Measurements from ENCODE around the gene NPAS3.

NPAS3 gene

GRCh38 chr14:33359288-33359881 lies 420.7 kb downstream of the NPAS3 start:
- DNase-seq (ENCODE audit: insufficient read length, low spot score) (no peak), FAIRE-seq (no peak)

GRCh38 chr14:33362934-33363333 lies 424.3 kb downstream of the NPAS3 start:
- DNase-seq (ENCODE audit: insufficient read length, low spot score) (no peak), FAIRE-seq (no peak)

GRCh38 chr14:33363682-33364081 lies 425.0 kb downstream of the NPAS3 start:
- DNase-seq (ENCODE audit: insufficient read length, low spot score) (no peak), FAIRE-seq (no peak)

GRCh38 chr14:33364466-33364865 lies 425.8 kb downstream of the NPAS3 start:
- DNase-seq (ENCODE audit: insufficient read length, low spot score), result no peak
- FAIRE-seq, result no peak

- DNase-seq (ENCODE audit: insufficient read length, low spot score), result no peak
- no peak for FAIRE-seq
These were observed 430.4 kb downstream of the NPAS3 start for GRCh38 chr14:33369041-33369440.

GRCh38 chr14:33369972-33370371 lies 431.3 kb downstream of the NPAS3 start:
- no peak for FAIRE-seq
- no peak for DNase-seq (ENCODE audit: insufficient read length, low spot score)

- FAIRE-seq, result no peak
- DNase-seq (ENCODE audit: insufficient read length, low spot score), result no peak
These were observed 431.7 kb downstream of the NPAS3 start for GRCh38 chr14:33370426-33370825.

GRCh38 chr14:33375196-33375595 lies 436.5 kb downstream of the NPAS3 start:
- DNase-seq (ENCODE audit: insufficient read length, low spot score) (no peak), FAIRE-seq (no peak)

- no peak for DNase-seq (ENCODE audit: insufficient read length, low spot score)
- no peak for FAIRE-seq
These were observed 437.1 kb downstream of the NPAS3 start for GRCh38 chr14:33375786-33376185.

- DNase-seq (ENCODE audit: insufficient read length, low spot score) (no peak), FAIRE-seq (no peak)
These were observed 437.8 kb downstream of the NPAS3 start for GRCh38 chr14:33376510-33376909.

GRCh38 chr14:33377596-33378390 lies 439.1 kb downstream of the NPAS3 start:
- DNase-seq (ENCODE audit: insufficient read length, low spot score), result no peak

GRCh38 chr14:33381717-33382116 lies 443.0 kb downstream of the NPAS3 start:
- FAIRE-seq (no peak), DNase-seq (ENCODE audit: insufficient read length, low spot score) (no peak)

More at GRCh38 chr14:33377596-33378390, 439.1 kb downstream of the NPAS3 start:
- no peak for FAIRE-seq

- DNase-seq (ENCODE audit: insufficient read length, low spot score) (no peak), FAIRE-seq (no peak)
These were observed 447.5 kb downstream of the NPAS3 start for GRCh38 chr14:33386140-33386539.

- DNase-seq (ENCODE audit: insufficient read length, low spot score) (no peak), FAIRE-seq (no peak)
These were observed 448.1 kb downstream of the NPAS3 start for GRCh38 chr14:33386781-33387180.

- DNase-seq (ENCODE audit: insufficient read length, low spot score) (no peak), FAIRE-seq (no peak)
These were observed 451.7 kb downstream of the NPAS3 start for GRCh38 chr14:33390335-33390734.

GRCh38 chr14:33393231-33393894 lies 454.7 kb downstream of the NPAS3 start:
- DNase-seq (ENCODE audit: insufficient read length, low spot score), result no peak

GRCh38 chr14:33393895-33394368 lies 455.3 kb downstream of the NPAS3 start:
- FAIRE-seq, result no peak
- no peak for DNase-seq (ENCODE audit: insufficient read length, low spot score)

More at GRCh38 chr14:33393231-33393894, 454.7 kb downstream of the NPAS3 start:
- FAIRE-seq, result no peak

GRCh38 chr14:33401311-33401710 lies 462.6 kb downstream of the NPAS3 start:
- FAIRE-seq (no peak), DNase-seq (ENCODE audit: insufficient read length, low spot score) (no peak)

- FAIRE-seq, result no peak
- no peak for DNase-seq (ENCODE audit: insufficient read length, low spot score)
These were observed 463.9 kb downstream of the NPAS3 start for GRCh38 chr14:33402604-33403003.

- DNase-seq (ENCODE audit: insufficient read length, low spot score), result no peak
- no peak for FAIRE-seq
These were observed 465.4 kb downstream of the NPAS3 start for GRCh38 chr14:33404054-33404453.

- no peak for DNase-seq (ENCODE audit: insufficient read length, low spot score)
These were observed 466.4 kb downstream of the NPAS3 start for GRCh38 chr14:33404964-33405574.

More at GRCh38 chr14:33404964-33405574, 466.4 kb downstream of the NPAS3 start:
- no peak for FAIRE-seq

All from GM19239 (cell line).